Heart right ventricle (tissue), 16 donors: ENCODE measurements around the gene QRFPR. TPM values are rescaled to one million over a fixed set of nuclear protein-coding genes. Genes with fewer than 3 reads are reported as not detected.
A peak's percentile ranks its signal among the peaks of the same experiment; 100 is the strongest.

Experiments
- ATAC-seq, 8 donors: fragments of 200-7000 bp; cut with Tn5 transposase; one replicate each; pipeline ENCODE4 v1.9.1; 2020; ENCODE audit warnings: mild to moderate bottlenecking in 8 of 8, moderate library complexity in 8 of 8, moderate number of reproducible peaks in 1 of 8
- DNase-seq, 2 donors: peaks; one replicate each; pipeline ENCODE4 v3.0.0-alpha.2; 2020
- H3K27ac ChIP-seq, 10 donors: fragments of 200-600 bp; sonication (generic) in 2 of 10; one replicate each; pipeline versions ENCODE4 v1.5.0 to v1.8.0; 2020 to 2022; ENCODE audit warnings: mild to moderate bottlenecking in 3 of 10
- H3K27me3 ChIP-seq, 7 donors: fragments of 200-600 bp; one replicate each; pipeline ENCODE4 v1.8.0; 2021 to 2022; ENCODE audit warnings: mild to moderate bottlenecking in 2 of 7
- H3K36me3 ChIP-seq, 9 donors: fragments of 200-600 bp; sonication (generic) in 1 of 9; one replicate each; pipeline versions ENCODE4 v1.5.0 to v1.8.0; 2020 to 2022; ENCODE audit warnings: mild to moderate bottlenecking in 2 of 9
- H3K4me1 ChIP-seq, 9 donors: fragments of 200-600 bp; sonication (generic) in 1 of 9; one replicate each; pipeline versions ENCODE4 v1.5.0 to v1.8.0; 2020 to 2022; ENCODE audit warnings: mild to moderate bottlenecking in 4 of 9
- H3K4me3 ChIP-seq, 10 donors: fragments of 200-600 bp; sonication (generic) in 2 of 10; one replicate each; pipeline versions ENCODE4 v1.5.0 to v1.8.0; 2020 to 2022; ENCODE audit warnings: mild to moderate bottlenecking in 7 of 10, moderate library complexity in 2 of 10
- H3K9me3 ChIP-seq, 11 donors: fragments of 200-600 bp in 10 of 11; sonication (generic) in 2 of 11; one replicate each; pipeline versions ENCODE4 v1.5.0 to v1.8.0; 2013 to 2022; ENCODE audit warnings: mild to moderate bottlenecking in 2 of 11, control low read depth in 1 of 11, moderate library complexity in 1 of 11
- WGBS, 2 donors: extraction: QIAGEN DNeasy Blood & Tissue Kit; methylation state at CpG; one replicate each; pipeline ENCODE4 v1.1.7; 2013; ENCODE audit warnings: inconsistent platforms in 1 of 2; 5-methylcytosine and 5-hydroxymethylcytosine counted together
- intact Hi-C, 10 donors: fragments of 100-400 bp; cut with DNase I; formaldehyde crosslinking; loops; one replicate each; pipeline versions ENCODE4 v1.11.1 to v1.14.2; 2022
- polyA plus RNA-seq, 2 donors: library from polyadenylated mRNA; stranded (reverse); fragments of 200-250 nt; gene quantifications; one replicate each; pipeline ENCODE4 v1.2.3, GENCODE V29; 2013
- total RNA-seq, 10 donors: library from RNA; stranded (reverse); fragmentation: NEBNext Ultra II Directional in 3 of 10; extraction: Animal tissue kit (Norgen Biotek cat#: 25700) in 3 of 10; gene quantifications; one replicate each; pipeline versions ENCODE4 v1.2.1 to v1.2.4, GENCODE V29; 2021 to 2023
- TF ChIP-seq, protein P1 (sequence below), 9 donors: fragments of 200-600 bp; sonication (generic) in 2 of 9; IDR thresholded peaks; one replicate each; pipeline versions ENCODE4 v1.5.0 to v1.8.0; 2021 to 2022; ENCODE audit warnings: antibody characterized with exemption in 9 of 9, mild to moderate bottlenecking in 5 of 9, moderate library complexity in 1 of 9
- donor health status: Arrhythmogenic right ventricular cardiomyopathy.
- donor health status: ischemic (EF 13 %, LVEDD 7.1; RV severe dilation, severe dysfunction).
- donor health status: healthy with polysubstance abuse.
- donor health status: DM: no; HTN: yes; CAD: no.
- donor health status: DM: no; HTN: no; CAD: no.
- donor health status: ischemic (EF 25% LVEDD 6.9; RV normal size, moderate dysfunction).
- donor health status: ischemic (EF 25% LVEDD 5.7; RV mildly dilated, moderate dysfunction).
- donor health status: healthy.
- donor health status: DM: yes; HTN: yes; CAD: no.
- donor health status: Ischemic cardiomyopathy.
- donor health status: ischemic (EF 35%, LVEDD 5.7; RV mildly dilated, moderate dysfunction).
- donor health status: nonischemic (EF 11% LVEDD 7.7; RV severe dilation, severe dysfunction).
- donor health status: DM: yes; HTN: yes; CAD: no.
- donor health status: PGD.
- donor health status: ischemic (EF 29% LVEDD 5.4; RV normal size, mild dysfunction).
- donor health status: nonischemic (EF 23%, LVEDD 6.1; RV moderate dilation, normal function).

Gene QRFPR
- total and polyA plus RNA-seq, 12 donors: 0.22 to 4.2 (median 2.3) TPM

- WGBS, 2 donors: 69 to 74% methylated on average over 2 of the region's 2 CpGs
- ATAC-seq: no peak
- H3K27ac ChIP-seq: no peak overlapping the region
These were observed 40.6 kb downstream of the QRFPR start for GRCh38 chr4:121340247-121340646.

GRCh38 chr4:121339824-121340223 is 41.0 kb downstream of the QRFPR start:
- H3K4me3 ChIP-seq: no peak overlapping the region
- H3K27ac ChIP-seq: no peak overlapping the region
- no peaks in the 10 kb centered on the region for H3K9me3 ChIP-seq
- DNase-seq: no peak
- H3K36me3 ChIP-seq: no peaks in the 10 kb centered on the region
- ATAC-seq: peak in 5 of 8 donors; percentile 28 to 73 (median 49)
- TF ChIP-seq, protein P1, sequence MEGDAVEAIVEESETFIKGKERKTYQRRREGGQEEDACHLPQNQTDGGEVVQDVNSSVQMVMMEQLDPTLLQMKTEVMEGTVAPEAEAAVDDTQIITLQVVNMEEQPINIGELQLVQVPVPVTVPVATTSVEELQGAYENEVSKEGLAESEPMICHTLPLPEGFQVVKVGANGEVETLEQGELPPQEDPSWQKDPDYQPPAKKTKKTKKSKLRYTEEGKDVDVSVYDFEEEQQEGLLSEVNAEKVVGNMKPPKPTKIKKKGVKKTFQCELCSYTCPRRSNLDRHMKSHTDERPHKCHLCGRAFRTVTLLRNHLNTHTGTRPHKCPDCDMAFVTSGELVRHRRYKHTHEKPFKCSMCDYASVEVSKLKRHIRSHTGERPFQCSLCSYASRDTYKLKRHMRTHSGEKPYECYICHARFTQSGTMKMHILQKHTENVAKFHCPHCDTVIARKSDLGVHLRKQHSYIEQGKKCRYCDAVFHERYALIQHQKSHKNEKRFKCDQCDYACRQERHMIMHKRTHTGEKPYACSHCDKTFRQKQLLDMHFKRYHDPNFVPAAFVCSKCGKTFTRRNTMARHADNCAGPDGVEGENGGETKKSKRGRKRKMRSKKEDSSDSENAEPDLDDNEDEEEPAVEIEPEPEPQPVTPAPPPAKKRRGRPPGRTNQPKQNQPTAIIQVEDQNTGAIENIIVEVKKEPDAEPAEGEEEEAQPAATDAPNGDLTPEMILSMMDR (IDR thresholded peaks at IDR 0.05): no peak
- H3K4me1 ChIP-seq: no peaks in the 10 kb centered on the region
- 10 to 12% methylated on average over 2 of the region's 2 CpGs for WGBS, 2 donors
- H3K27me3 ChIP-seq: no peaks in the 10 kb centered on the region
- intact Hi-C loops: no loop called here

More at GRCh38 chr4:121340247-121340646, 40.6 kb downstream of the QRFPR start:
- no peak for DNase-seq
- no peaks in the 10 kb centered on the region for H3K9me3 ChIP-seq
- H3K36me3 ChIP-seq: no peaks in the 10 kb centered on the region
- no peaks in the 10 kb centered on the region for H3K4me1 ChIP-seq
- intact Hi-C loops: no loop called here
- no peak overlapping the region for H3K4me3 ChIP-seq
- no peaks in the 10 kb centered on the region for H3K27me3 ChIP-seq
- TF ChIP-seq, protein P1 (IDR thresholded peaks at IDR 0.05): no peak

DNA sequence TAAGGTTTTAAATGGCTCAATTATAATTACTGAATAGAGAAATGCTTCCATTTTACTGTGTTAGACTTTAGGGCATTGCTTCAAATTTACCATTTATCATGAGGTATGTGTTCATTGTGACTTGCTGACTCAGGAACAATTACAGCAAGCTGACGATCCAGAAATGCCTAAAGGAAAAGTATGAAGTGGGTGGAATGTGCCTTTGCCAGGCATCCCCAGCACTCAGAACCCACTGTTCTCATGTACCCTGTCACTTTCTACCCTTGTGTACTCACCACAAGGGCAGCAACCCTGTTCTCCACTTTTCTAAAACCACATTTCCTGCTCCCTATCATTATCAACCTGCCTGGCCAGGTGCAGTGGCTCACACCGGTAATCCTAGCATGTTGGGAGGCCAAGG is 41.5 kb downstream of the QRFPR start:
- no peak for DNase-seq
- no peak overlapping the region for H3K4me3 ChIP-seq
- 68 to 85% methylated on average over 2 of the region's 2 CpGs for WGBS, 2 donors
- H3K36me3 ChIP-seq: no peaks in the 10 kb centered on the region
- intact Hi-C loops: no loop called here
- H3K9me3 ChIP-seq: no peaks in the 10 kb centered on the region
- no peaks in the 10 kb centered on the region for H3K4me1 ChIP-seq
- TF ChIP-seq, protein P1 (IDR thresholded peaks at IDR 0.05): no peak
- peak in 2 of 8 donors; percentile 8 to 29 for ATAC-seq
- no peaks in the 10 kb centered on the region for H3K27me3 ChIP-seq
- no peak overlapping the region for H3K27ac ChIP-seq

- ATAC-seq (no peak), DNase-seq (no peak)
- H3K27ac ChIP-seq: no peak overlapping the region
- no peaks in the 10 kb centered on the region for H3K27me3 ChIP-seq
- 89 to 92% methylated on average over 7 of the region's 7 CpGs for WGBS, 2 donors
- TF ChIP-seq, protein P1 (IDR thresholded peaks at IDR 0.05): no peak
- no peaks in the 10 kb centered on the region for H3K36me3 ChIP-seq
- H3K9me3 ChIP-seq: no peaks in the 10 kb centered on the region
- intact Hi-C loops: no loop called here
- no peak overlapping the region for H3K4me3 ChIP-seq
- no peaks in the 10 kb centered on the region for H3K4me1 ChIP-seq
These were observed 42.3 kb downstream of the QRFPR start for GRCh38 chr4:121338518-121338917.
